ENCODE results near the gene TBCK. TPM values are rescaled to one million over a fixed set of nuclear protein-coding genes. Genes with fewer than 3 reads are reported as not detected.

TBCK gene
- total RNA-seq, 1 experiment from 2014 or later = 28.6 TPM

DNA sequence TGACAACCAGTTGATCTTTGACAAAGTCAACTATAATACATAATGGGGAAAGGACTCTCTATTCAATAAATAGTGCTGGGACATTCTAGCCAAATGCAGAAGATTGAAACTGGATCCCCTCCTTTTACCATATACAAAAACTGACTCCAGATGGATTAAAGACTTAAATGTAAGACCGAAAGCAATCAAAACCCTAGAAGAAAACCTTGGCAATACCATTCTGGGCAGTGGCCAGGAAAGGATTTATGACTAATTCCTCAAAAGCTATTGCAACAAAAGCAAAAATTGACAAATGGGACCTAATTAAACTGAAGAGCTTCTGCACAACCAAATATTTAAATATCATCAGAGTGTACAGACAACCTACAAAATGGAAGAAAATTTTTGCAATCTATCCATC lies 235.6 kb downstream of the TBCK start (continued):
- no peak for TF ChIP-seq TCF7 (CRISPR knock-in tag; IDR thresholded peaks at IDR 0.05; ENCODE audit: low read depth)
- TF ChIP-seq, protein P1, sequence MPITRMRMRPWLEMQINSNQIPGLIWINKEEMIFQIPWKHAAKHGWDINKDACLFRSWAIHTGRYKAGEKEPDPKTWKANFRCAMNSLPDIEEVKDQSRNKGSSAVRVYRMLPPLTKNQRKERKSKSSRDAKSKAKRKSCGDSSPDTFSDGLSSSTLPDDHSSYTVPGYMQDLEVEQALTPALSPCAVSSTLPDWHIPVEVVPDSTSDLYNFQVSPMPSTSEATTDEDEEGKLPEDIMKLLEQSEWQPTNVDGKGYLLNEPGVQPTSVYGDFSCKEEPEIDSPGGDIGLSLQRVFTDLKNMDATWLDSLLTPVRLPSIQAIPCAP (CRISPR knock-in tag; IDR thresholded peaks at IDR 0.05) = no peak
- TF ChIP-seq TEAD1 (CRISPR knock-in tag; IDR thresholded peaks at IDR 0.05) = no peak
- TF ChIP-seq ZNF671 (CRISPR knock-in tag; IDR thresholded peaks at IDR 0.05) = no peak
- TF ChIP-seq SP1 (CRISPR knock-in tag; conservative IDR thresholded peaks at IDR 0.05) = no peak

DNA sequence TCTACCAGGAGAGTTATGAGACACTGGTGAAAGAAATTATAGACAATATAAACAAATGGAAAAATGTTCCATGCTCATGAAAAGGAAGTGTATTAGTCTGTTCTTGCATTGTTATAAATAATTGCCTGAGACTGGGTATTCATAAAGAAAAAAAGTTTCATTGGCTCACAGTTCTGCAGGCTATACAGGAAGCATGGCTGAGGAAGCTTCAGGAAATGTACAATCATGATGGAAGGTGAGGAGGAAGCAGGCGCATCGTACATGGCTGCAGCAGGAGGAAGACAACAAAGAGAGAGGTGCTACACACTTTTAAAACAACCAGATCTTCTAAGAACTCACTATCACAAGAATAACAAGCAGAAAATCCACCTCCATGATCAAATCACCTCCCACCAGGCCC lies 236.4 kb downstream of the TBCK start:
- Mint-ChIP-seq H3K4me3 (no peak overlapping the region), H3K27me3 (ENCODE audit: low read depth) (no peaks in the 10 kb centered on the region; the same call in 1 of the 2 replicates), H3K4me1 (no peaks in the 10 kb centered on the region), H3K36me3 (peaks cover 61% of the 10 kb centered on the region), H3K27ac (no peak overlapping the region), H3K9me3 (peaks cover 77% of the 10 kb centered on the region)
- CTCF ChIA-PET = no interaction called here
- POLR2A ChIA-PET = no interaction called here
- DNase-seq (ENCODE audit: low spot score) (no peak), ATAC-seq (no peak)
- no peak for TF ChIP-seq SOX15 (CRISPR knock-in tag; IDR thresholded peaks at IDR 0.05)
- TF ChIP-seq, protein P2, sequence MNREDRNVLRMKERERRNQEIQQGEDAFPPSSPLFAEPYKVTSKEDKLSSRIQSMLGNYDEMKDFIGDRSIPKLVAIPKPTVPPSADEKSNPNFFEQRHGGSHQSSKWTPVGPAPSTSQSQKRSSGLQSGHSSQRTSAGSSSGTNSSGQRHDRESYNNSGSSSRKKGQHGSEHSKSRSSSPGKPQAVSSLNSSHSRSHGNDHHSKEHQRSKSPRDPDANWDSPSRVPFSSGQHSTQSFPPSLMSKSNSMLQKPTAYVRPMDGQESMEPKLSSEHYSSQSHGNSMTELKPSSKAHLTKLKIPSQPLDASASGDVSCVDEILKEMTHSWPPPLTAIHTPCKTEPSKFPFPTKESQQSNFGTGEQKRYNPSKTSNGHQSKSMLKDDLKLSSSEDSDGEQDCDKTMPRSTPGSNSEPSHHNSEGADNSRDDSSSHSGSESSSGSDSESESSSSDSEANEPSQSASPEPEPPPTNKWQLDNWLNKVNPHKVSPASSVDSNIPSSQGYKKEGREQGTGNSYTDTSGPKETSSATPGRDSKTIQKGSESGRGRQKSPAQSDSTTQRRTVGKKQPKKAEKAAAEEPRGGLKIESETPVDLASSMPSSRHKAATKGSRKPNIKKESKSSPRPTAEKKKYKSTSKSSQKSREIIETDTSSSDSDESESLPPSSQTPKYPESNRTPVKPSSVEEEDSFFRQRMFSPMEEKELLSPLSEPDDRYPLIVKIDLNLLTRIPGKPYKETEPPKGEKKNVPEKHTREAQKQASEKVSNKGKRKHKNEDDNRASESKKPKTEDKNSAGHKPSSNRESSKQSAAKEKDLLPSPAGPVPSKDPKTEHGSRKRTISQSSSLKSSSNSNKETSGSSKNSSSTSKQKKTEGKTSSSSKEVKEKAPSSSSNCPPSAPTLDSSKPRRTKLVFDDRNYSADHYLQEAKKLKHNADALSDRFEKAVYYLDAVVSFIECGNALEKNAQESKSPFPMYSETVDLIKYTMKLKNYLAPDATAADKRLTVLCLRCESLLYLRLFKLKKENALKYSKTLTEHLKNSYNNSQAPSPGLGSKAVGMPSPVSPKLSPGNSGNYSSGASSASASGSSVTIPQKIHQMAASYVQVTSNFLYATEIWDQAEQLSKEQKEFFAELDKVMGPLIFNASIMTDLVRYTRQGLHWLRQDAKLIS (CRISPR knock-in tag; IDR thresholded peaks at IDR 0.05; ENCODE audit: borderline replicate concordance) = no peak
- TF ChIP-seq ZNF138 (CRISPR knock-in tag; conservative IDR thresholded peaks at IDR 0.05) = no peak
- TF ChIP-seq, protein P3, sequence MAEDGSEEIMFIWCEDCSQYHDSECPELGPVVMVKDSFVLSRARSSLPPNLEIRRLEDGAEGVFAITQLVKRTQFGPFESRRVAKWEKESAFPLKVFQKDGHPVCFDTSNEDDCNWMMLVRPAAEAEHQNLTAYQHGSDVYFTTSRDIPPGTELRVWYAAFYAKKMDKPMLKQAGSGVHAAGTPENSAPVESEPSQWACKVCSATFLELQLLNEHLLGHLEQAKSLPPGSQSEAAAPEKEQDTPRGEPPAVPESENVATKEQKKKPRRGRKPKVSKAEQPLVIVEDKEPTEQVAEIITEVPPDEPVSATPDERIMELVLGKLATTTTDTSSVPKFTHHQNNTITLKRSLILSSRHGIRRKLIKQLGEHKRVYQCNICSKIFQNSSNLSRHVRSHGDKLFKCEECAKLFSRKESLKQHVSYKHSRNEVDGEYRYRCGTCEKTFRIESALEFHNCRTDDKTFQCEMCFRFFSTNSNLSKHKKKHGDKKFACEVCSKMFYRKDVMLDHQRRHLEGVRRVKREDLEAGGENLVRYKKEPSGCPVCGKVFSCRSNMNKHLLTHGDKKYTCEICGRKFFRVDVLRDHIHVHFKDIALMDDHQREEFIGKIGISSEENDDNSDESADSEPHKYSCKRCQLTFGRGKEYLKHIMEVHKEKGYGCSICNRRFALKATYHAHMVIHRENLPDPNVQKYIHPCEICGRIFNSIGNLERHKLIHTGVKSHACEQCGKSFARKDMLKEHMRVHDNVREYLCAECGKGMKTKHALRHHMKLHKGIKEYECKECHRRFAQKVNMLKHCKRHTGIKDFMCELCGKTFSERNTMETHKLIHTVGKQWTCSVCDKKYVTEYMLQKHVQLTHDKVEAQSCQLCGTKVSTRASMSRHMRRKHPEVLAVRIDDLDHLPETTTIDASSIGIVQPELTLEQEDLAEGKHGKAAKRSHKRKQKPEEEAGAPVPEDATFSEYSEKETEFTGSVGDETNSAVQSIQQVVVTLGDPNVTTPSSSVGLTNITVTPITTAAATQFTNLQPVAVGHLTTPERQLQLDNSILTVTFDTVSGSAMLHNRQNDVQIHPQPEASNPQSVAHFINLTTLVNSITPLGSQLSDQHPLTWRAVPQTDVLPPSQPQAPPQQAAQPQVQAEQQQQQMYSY (CRISPR knock-in tag; IDR thresholded peaks at IDR 0.05) = no peak
- TF ChIP-seq, protein P4, sequence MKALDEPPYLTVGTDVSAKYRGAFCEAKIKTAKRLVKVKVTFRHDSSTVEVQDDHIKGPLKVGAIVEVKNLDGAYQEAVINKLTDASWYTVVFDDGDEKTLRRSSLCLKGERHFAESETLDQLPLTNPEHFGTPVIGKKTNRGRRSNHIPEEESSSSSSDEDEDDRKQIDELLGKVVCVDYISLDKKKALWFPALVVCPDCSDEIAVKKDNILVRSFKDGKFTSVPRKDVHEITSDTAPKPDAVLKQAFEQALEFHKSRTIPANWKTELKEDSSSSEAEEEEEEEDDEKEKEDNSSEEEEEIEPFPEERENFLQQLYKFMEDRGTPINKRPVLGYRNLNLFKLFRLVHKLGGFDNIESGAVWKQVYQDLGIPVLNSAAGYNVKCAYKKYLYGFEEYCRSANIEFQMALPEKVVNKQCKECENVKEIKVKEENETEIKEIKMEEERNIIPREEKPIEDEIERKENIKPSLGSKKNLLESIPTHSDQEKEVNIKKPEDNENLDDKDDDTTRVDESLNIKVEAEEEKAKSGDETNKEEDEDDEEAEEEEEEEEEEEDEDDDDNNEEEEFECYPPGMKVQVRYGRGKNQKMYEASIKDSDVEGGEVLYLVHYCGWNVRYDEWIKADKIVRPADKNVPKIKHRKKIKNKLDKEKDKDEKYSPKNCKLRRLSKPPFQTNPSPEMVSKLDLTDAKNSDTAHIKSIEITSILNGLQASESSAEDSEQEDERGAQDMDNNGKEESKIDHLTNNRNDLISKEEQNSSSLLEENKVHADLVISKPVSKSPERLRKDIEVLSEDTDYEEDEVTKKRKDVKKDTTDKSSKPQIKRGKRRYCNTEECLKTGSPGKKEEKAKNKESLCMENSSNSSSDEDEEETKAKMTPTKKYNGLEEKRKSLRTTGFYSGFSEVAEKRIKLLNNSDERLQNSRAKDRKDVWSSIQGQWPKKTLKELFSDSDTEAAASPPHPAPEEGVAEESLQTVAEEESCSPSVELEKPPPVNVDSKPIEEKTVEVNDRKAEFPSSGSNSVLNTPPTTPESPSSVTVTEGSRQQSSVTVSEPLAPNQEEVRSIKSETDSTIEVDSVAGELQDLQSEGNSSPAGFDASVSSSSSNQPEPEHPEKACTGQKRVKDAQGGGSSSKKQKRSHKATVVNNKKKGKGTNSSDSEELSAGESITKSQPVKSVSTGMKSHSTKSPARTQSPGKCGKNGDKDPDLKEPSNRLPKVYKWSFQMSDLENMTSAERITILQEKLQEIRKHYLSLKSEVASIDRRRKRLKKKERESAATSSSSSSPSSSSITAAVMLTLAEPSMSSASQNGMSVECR (CRISPR knock-in tag; IDR thresholded peaks at IDR 0.05; ENCODE audit: borderline replicate concordance) = no peak
- TF ChIP-seq, protein P5, sequence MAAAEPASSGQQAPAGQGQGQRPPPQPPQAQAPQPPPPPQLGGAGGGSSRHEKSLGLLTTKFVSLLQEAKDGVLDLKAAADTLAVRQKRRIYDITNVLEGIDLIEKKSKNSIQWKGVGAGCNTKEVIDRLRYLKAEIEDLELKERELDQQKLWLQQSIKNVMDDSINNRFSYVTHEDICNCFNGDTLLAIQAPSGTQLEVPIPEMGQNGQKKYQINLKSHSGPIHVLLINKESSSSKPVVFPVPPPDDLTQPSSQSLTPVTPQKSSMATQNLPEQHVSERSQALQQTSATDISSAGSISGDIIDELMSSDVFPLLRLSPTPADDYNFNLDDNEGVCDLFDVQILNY (CRISPR knock-in tag; IDR thresholded peaks at IDR 0.05) = no peak

Data from WTC11 (cell line).